GM21360 (cell line): ENCODE data around the gene C10orf90.

Experiments used
- ATAC-seq: cut with Tn5 transposase; IDR thresholded peaks from one replicate; pipeline ENCODE4 v1.9.1; 2021; ENCODE audit warnings: mild to moderate bottlenecking, moderate library complexity; ENCODE audit not compliant: unreplicated experiment

C10orf90 gene

GRCh38 chr10:126675656-126676438, 5.4 kb upstream of the C10orf90 start:
- no peak for ATAC-seq

- no peak for ATAC-seq
Measured at GRCh38 chr10:126674741-126675515, 4.4 kb upstream of the C10orf90 start.

- ATAC-seq: no peak
Measured at GRCh38 chr10:126673565-126673964, 3.1 kb upstream of the C10orf90 start.

- no peak for ATAC-seq
Measured at GRCh38 chr10:126671402-126671975, 996 bp upstream of the C10orf90 start.

- no peak for ATAC-seq
Measured at GRCh38 chr10:126670895-126671261, 385 bp upstream of the C10orf90 start.

- ATAC-seq: no peak
Measured at GRCh38 chr10:126669168-126669567, 1.3 kb downstream of the C10orf90 start.

GRCh38 chr10:126668505-126668904, 2.0 kb downstream of the C10orf90 start:
- no peak for ATAC-seq

GRCh38 chr10:126667568-126667967, 2.9 kb downstream of the C10orf90 start:
- ATAC-seq: no peak

- ATAC-seq: no peak
Measured at GRCh38 chr10:126665207-126665606, 5.3 kb downstream of the C10orf90 start.

GRCh38 chr10:126663880-126664279, 6.6 kb downstream of the C10orf90 start:
- no peak for ATAC-seq

GRCh38 chr10:126663328-126663727, 7.2 kb downstream of the C10orf90 start:
- no peak for ATAC-seq

- ATAC-seq: no peak
Measured at GRCh38 chr10:126661841-126662515, 8.5 kb downstream of the C10orf90 start.

GRCh38 chr10:126661356-126661755, 9.1 kb downstream of the C10orf90 start:
- no peak for ATAC-seq

- no peak for ATAC-seq
Measured at GRCh38 chr10:126659750-126660149, 10.7 kb downstream of the C10orf90 start.

GRCh38 chr10:126658928-126659327, 11.6 kb downstream of the C10orf90 start:
- no peak for ATAC-seq

- no peak for ATAC-seq
Measured at GRCh38 chr10:126654579-126654978, 15.9 kb downstream of the C10orf90 start.

- ATAC-seq: no peak
Measured at GRCh38 chr10:126651467-126651866, 19.0 kb downstream of the C10orf90 start.

GRCh38 chr10:126650161-126650560, 20.3 kb downstream of the C10orf90 start:
- no peak for ATAC-seq

- ATAC-seq: no peak
Measured at GRCh38 chr10:126647116-126647515, 23.4 kb downstream of the C10orf90 start.

- ATAC-seq: no peak
Measured at GRCh38 chr10:126646110-126646509, 24.4 kb downstream of the C10orf90 start.

- no peak for ATAC-seq
Measured at GRCh38 chr10:126640401-126640800, 30.1 kb downstream of the C10orf90 start.
